NCI-H1417 treated with DMSO at 0.1 percent for 48 hours (cell line): ENCODE measurements around the gene MUS81.
"Not testable (repeated sequence)": the region's sequence is repeated elsewhere in the genome, so short reads cannot be mapped to it uniquely, and the experiment has no call there.

Experiments
- DNase-seq: peaks from one replicate; lab custom pipeline; 2025; lab: John Stamatoyannopoulos, UW

MUS81 gene

DNA sequence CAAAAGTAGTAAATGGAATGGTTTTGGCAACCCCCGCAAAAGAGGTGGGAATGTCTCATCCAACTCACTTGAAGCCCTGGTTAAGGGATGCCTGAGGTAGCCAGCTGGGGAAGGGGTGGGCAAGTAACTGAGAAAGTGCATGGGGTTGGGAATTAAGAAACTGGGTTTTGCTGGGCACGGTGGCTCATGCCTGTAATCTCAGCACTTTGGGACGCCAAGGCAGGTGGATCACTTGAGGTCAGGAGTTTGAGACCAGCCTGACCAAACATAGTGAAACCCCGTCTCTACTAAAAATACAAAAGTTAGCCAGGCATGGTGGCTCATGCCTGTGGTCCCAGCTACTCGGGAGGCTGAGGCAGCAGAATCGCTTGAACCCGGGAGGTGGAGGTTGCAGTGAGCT is 11.5 kb upstream of the MUS81 start:
- DNase-seq = not testable (repeated sequence)

DNA sequence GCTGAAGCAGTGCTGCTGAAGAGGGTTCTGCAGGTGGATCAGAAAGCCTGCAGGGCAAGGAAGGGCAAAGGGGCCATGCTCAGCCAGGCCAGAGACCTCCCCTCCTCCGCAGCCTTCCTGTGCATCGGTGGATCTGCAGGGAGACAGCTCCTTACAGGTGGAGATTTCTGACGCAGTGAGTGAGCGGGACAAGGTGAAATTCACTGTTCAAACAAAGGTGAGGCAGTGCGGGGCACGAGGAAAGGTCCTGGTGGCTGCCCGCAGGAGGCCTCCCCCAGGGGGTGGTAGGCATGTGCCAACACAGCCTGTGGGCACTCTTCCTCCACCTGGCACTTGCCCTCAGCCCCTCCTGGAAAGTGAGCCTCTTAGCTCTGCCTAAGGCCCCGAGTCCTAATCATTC is 10.9 kb upstream of the MUS81 start:
- no peak for DNase-seq

DNA sequence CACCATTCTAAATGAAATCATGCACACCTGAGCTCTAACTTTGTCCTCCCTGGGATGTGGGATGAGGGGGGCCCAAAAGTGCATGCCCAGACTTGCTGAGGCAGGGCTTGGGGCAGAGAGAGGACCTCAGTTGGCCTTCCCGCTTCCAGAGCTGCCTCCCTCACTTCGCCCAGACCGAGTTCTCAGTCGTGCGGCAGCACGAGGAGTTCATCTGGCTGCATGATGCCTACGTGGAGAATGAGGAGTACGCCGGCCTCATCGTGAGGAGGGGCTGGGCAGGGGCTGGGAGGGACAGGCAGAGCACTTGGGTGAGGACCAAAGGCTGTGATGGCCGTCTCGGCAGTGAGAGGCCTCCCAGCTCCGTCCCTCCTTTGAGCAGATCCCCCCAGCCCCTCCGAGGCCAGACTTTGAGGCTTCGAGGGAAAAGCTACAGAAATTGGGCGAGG is 10.4 kb upstream of the MUS81 start:
- no peak for DNase-seq

DNA sequence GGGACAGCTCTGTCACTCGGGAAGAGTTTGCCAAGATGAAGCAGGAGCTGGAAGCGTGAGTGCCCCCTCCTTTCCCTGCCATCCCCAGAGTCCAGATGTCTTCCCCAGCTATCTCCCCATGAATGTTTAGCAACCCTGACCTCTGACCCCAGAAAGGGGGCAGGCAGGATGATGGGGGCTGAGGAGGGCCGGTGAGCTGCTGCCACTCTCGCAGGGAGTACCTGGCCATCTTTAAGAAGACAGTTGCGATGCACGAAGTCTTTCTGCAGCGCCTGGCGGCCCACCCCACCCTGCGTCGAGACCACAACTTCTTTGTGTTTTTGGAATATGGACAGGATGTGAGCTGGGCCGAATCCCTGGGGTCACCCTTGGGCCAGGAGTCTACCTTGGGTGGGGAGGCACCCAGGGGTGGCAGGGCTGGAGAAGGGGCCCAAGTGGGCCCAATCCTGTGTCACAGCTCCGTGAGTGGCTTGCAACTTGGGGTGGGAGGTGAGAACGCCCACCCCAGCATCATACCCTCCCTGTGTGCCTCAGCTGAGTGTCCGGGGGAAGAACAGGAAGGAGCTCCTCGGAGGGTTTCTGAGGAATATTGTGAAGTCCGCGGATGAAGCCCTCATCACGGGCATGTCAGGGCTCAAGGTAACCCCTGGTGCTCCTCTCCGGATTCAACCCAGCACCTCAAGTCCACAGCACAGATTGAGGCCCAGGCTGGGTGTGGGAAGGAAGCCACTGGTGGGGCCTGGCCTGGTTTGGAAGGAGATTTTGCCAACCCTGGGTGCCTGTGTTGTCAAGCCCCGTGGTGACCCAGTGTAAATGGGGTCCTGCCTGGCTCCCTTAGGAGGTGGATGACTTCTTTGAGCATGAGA is 9.8 kb upstream of the MUS81 start:
- no peak for DNase-seq

DNA sequence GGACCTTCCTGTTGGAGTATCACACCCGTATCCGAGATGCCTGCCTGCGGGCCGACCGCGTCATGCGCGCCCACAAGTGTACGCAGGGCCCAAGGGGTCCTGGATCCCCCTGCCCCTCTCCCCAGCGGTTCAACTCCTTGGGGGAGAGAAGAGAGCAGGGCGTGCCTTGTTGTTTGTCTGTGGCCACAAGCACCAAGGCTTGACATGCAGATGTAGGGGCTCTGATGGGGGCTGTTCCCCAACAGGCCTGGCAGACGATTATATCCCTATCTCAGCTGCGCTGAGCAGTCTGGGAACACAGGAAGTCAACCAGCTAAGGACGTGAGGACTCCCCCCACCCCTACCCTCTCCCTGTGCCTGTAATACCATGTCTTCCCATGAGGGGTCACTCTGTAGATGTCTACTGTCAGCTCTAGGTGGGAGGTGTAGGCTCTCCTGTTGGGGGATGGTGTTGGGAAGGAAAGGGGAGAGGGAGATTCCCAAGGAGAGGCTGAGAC is 9.1 kb upstream of the MUS81 start:
- no peak for DNase-seq

DNA sequence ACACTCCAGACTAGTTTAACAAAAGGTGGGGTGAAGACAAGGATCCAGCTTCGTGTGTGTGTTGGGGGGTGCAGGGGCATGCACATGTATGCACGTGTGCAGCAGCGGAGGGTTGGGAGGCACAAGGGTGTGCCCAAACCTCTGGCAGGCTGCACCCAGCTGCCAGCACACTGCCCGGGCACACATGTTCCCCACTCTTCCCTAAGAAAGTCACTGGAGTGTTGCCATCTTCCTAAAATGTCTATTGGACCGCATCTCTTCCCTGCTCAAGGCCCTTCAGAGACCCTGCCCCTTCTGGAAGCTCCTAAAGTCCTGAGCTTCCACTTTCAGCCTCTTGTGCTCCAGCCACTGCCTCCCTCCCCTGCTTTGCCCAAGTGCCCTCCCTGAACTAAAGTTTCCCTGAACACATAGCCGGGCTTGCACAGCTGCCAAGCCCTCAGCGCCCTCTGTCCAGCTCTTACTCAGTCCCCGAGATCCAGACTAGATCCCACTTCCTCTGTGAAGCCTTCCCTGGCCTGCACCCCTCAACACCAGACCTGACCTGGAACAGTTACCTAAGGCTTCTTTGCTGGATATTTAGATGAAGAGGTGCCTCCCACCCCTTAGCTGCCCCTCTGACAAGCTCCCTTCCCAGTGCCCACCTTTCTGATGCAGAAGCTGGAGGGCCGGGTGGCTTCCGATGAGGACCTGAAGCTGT is 8.3 kb upstream of the MUS81 start:
- no peak for DNase-seq

DNA sequence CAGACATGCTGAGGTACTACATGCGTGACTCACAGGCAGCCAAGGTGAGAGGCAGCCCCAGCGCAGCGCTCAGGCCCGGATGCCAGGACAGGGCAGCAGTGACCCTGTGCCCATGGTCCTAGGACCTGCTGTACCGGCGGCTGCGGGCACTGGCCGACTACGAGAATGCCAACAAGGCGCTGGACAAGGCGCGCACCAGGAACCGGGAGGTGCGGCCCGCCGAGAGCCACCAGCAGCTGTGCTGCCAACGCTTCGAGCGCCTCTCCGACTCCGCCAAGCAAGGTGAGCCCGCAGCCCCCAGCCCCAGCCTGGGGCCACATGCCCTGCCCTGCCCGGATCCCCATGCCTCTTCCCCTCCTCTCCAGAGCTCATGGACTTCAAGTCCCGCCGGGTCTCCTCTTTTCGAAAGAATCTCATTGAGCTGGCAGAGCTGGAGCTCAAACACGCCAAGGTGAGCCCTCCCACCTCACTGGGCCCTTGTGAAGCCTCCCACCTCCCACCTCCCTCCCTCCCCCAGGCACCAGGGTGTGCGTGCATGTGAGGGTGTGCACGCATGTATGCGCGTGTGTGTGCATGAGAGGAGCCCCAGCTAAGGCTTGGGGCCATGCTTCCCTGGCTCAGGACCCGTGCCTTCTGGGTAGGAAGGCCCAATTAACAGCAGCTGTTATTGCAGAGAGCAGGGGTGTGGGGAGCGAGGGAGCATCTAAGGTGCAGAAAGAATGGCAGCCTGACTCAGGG is 7.6 kb upstream of the MUS81 start:
- DNase-seq = no peak

DNA sequence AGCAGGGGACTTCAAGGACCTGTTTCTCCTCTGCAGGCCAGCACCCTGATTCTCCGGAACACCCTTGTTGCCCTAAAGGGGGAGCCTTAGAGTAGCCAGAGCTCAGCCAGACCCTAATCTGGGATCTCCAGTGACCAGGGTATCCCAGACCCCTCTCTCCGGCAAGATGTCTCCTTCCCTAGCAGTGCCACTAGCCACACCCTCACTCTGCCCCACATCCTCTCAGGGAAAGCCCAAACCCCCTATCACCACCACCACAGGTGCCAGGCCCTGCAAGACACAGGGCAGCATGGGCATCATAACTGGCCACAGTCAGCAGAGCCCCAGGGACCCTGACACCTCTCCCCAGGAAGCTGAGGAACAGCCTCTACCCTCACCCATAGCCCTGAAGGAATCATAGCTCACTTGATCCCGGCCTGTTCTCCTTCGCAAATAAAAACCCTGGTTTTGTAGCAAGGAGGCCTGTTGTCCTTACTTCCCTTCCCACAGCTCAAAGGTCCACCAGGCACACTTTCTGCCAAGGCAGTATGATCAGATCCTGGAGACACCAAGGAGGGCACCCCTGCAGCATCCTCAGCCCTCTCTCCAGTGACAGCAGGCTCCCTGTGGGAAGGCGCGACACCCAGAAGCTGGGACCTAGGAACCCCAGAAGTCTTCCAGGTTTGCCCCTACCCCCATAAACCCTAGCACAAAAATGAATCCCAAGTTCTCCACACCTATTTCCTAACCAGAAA is 6.8 kb upstream of the MUS81 start:
- DNase-seq = no peak

DNA sequence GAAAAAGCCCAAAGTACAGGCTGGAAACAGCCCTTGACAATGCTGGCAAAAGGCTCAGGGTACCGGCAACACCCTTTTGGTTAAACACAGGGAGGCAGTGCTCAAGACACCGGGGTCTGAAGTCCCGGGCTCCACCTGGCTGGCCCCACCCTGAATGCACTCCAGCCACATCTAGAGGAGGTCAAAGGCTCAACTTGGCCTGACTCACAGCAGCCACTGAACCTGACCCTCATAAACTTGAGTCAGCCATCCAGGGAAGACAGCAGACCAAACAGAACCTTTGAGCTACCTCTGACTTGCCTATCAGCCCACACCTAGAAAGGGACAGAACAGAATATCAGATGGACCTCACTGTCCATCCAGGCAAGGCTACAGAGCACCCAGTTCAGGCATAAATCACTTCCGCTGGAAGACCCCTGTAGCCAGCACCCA is 6.1 kb upstream of the MUS81 start:
- DNase-seq = no peak

DNA sequence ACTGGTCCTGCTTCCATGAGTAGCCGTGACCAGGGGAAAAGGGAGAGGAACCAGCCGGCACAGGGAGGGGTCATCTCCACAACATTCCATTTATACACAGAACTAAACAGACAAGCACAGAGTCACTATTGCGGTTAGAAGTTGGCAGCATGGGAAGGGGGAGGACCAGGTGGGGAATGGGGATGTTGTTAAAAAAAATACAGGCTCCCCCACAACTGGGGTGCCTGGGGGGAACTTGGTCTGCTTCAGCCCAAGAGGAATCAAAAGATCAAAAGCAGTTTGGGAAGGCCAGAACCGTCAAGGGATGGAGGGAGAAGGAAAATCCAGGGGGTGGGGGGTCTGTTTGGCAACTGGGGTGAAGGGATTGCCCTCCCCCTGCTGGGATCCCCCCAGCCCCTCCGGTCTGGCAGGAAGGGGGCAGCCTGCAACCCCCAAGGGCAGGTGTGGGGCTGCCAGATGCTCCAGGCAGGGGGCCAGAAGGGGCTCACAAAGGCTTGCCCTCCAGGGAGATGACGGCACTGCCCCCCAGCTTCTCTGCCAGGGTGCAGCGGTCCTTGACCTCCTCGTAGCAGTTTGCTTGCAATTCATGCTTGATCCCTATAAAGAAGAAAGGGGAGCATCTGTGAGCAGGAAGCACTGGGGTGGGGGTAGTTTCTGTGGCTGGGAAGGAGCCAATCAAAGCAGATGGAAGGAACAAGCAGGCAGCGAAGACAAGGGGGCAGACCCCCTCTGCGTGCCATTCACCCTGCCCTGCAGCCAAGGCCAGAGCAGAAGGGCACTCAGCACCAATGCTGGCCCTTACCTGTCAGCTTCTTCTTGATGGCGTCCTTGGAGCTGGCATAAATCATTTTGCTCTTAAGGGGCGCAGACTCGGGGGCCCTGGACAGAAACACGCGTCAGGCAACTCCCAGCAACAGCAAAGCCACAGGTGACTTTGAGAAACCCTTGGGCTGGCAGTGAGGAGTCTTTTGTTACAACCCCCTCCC is 5.1 kb upstream of the MUS81 start:
- no peak for DNase-seq

DNA sequence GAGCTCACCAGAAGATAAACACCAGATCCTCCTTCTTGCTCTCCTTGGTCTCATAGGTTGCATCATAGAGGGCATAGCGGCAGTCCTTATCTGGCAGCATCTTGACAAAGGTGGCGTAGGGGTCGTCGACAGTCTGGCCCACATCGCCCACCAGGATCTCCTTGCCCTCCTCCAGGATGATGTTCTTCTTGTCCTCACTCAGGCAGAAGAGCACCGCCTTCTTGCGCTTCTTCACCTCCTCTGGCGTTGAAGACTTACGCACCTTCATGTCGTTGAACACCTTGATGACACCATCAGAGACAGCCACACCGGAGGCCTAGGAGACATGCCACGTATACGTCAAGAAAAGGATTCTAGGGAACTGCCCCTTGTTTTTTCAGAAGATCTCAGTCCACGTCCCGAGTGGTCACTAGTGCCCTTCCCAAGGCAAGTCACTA is 4.3 kb upstream of the MUS81 start:
- no peak for DNase-seq

DNA sequence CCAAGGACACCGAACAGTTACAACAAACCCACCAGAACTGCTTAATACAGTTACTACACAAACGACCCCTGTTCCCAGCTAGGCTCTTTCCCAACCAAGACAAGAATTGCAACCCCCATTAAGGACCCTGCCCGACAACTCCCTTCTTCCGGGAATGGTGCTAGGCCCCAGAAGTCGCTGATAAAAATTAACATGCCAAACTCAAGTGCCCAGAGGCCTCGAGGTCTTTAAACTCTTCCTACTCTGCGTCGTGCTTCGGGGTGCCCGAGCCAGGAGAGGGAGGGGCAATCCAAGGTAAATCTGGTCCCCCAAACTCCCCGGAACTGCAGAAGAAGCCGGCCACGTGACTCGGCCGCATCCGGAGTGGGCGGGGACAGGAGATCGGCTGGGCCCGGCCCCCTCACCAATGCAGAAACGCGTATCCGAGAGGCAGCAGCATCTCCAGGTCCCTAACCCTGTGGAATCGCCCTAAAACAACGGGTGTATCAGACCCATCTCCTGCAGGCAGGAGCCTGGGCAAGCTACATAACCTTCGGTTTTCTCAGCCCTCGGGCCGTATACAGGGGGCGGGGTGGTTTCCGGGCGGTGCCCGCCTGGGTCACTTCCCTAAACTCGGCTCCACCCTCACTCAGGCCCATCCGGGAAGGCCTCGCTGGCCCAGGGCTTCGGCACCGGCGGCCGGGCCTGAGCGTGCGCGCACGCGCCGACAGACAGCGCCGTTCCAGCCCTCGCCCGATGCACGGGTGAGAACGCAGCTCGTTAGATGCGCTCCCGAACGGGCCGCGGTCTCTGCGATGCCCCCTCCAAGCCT is 3.3 kb upstream of the MUS81 start:
- no peak for DNase-seq

DNA sequence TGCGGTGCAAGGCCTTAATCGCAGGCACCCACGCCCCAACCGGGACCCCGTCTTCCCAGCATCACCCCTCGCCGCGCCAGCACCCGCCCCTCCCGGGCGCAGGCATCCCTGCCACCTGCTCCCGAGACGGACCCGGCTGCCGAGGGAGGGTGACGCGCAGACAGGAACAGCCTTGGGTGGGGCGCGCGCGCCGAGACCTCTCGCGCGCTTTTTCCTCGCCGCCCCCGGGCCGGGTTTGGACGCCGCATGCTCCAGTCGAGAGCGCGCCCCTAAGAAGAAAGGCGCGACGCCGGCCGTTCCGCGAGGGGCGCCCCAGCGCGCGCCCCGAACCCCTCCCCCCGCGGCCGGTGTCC is 2.8 kb upstream of the MUS81 start:
- DNase-seq = no peak

DNA sequence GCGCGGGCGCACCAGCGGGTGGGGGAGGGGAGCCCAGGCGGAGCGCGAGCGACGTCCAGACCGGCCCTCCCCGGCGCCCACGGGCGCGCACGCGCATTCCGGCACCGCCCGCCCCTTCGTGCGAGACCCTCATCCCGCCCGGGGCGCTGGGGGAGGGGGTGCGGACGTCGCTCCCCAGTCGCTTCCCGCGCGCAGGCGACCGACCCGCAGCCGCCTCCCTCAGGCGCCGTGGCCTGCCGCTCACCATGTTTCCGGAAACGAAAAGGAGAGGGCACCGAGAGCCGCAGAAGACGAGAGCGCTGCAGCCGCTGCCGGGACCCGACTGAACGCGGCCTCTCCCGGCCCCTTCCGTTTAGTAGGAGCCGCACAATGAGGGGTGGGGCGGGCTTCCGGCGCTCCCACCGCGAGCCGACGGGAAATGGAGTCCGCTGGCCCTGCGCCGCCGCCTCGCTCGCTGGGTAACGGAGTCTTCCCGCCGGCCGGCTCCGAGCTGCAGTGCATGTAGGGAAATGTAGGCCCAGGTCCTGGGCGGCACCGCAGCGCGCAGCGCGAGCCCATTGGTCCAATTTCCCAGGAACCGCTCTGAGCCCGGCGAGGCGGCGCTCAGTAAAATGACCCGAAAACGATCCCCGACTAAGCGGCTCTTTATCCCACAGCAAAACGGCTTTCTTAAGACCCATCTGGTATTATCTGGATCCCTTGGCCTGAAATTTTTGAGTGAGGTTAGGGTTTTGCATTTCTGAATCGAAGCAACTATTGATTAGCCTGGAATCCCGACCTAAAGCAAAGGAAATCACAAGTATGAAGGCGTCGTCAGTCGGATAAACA is 2.2 kb upstream of the MUS81 start, which contains the start of gene CFL1:
CFL1 (minus strand) TSS at position 328 of the 828 bp plus-strand sequence; CDS start at position 247, 81 bp downstream.
- peak; percentile 92 for DNase-seq

DNA sequence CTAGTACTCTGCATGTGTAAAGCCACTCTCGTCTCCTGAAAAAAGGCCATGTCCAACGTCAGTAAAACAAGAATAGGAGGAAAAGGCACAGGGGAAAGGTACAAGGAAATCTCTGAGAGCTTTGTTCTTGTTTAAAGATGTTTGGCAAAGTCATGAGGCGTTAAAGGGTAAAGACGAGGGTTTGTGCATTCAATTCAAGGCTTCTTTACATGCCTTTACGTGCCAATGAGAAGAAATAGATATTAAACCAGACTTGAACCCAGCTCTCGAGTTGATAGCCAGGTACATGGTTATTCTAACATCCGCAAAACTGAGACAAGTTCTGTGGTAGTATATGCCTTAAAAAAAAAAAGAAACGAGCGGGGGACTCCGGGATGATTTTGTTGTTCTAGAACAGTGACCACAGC is 1.5 kb upstream of the MUS81 start:
- no peak for DNase-seq

DNA sequence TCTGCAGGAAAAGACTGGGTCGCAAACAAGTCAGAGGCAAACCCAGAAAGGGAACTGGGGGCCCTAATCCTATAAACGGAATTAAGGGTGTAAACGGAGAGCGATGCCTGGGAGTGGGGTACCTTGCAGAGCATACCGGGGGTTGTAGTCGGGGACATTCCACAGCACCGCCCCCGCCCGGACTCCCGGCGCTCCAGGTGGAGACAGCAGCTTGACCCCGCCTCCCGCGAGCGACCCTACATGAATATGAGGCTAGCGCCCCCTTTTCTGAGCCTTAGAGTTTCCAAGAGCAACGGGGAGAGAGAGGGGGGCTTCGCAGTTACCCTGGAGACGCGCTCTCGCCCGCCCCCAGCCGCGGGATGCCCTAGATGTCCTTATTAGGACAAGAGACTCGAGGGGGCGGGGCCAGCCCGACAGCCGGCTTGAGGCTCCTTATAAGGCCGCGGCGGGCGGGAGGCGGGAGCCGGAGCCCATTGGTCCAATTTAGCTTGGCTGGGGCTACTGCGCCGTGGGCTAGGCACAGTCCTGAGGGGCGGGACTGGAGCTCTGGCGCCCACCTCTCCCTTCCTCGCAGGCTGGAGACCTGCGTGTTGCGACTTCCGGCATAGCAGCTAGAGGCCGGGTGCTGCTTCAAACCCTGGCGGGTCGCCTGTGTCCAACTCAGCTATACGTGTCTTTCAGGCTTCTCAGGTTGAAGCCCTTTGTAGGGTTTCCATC is 980 bp upstream of the MUS81 start:
- DNase-seq = peak; percentile 92

DNA sequence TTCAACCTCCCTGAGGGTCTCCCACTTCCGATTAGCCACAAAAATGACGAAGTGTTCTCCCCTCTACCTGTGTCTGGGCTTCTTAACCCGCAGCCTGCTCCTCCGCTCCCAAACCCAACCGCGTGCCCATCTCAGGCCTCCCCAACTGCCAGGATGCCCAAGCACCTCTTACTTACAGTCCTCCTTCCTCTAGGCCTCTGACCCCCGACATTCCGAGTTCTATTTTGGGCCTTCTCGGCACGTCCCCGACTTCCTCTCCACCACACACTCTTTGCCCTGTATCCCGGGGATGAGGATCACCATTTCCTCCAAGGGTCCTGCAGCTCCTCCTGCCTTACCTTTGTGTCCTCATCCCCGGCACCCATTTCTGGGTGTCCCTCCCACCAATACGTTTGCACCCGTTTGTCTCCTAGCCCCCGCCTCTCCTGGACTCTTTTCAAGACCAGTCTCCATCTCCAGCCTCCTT is 388 bp upstream of the MUS81 start:
- no peak for DNase-seq

DNA sequence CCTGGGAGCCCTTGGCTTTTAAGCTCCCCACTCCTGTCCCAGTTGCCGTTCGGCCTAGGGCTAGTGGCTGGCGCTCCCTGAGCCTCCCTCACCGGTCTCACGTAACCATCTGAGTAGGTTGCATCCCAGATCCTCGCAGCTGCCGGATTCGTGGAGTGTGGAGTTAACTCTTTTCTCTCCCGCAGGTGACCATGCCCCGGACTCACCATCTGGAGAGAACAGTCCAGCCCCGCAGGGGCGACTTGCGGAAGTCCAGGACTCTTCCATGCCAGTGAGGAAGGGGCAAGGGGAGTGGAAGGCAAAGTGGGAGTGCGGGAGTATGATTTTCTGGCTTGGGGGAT is 902 bp downstream of the MUS81 start:
- DNase-seq = no peak
